GM19463 (cell line): ENCODE data around the gene ZNF624.
A peak's percentile ranks its signal among the peaks of the same experiment; 100 is the strongest.

Experiments used
- ATAC-seq: cut with Tn5 transposase; IDR thresholded peaks from one replicate; pipeline ENCODE4 v1.9.1; 2021; ENCODE audit warnings: mild to moderate bottlenecking, moderate library complexity; ENCODE audit not compliant: unreplicated experiment

The ZNF624 gene

DNA sequence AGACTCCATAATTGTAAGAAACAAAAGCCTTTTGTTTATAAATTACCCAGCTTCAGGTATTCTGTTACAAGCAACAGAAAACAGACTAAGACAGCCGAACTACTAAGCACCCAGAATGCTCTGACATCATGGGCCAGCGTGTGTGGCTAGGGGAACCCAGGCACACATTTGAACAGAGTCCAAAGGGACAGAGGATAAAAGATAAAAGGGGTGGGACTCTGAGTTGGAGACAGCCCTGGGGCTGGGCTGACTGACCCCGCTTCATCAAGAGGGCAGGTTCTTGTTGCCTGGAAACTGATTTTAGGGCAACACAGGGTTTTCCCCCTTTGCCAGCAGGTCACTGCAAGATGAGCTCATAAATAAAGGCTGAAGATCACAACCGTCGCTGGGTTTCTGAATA, 54.1 kb downstream of the ZNF624 start:
- ATAC-seq = no peak

DNA sequence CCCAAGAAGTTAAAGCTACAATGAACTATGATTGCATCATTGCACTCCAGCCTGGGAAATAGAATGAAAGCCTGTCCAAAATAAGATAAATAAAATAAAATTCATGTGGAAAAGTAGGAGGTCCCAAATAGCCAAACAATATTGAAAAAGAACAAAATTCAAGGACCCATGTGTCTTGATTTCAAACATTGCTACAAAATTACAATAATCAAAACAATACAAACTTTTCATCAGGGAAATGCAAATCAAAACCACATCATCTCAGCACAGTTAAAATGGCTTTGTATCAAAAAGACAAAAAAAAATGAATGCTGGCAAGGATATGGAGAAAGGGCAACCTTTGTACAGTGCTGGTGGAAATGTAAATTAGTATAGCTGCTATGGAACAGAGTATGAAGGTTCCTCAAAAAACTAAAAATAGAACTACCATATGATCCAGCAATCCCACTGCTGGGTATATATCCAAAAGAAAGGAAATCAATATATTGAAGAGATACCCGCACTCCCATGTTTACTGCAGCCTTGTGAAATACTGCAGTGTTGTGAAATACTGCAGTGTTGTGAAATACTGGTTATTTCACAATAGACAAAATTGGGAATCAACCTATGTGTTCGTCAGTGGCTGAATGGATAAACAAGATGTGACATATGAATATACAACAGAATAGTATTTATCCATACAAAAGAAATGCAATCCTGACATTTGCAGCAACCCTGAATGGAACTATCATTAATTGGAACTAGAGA, 60.1 kb downstream of the ZNF624 start:
- no peak for ATAC-seq

DNA sequence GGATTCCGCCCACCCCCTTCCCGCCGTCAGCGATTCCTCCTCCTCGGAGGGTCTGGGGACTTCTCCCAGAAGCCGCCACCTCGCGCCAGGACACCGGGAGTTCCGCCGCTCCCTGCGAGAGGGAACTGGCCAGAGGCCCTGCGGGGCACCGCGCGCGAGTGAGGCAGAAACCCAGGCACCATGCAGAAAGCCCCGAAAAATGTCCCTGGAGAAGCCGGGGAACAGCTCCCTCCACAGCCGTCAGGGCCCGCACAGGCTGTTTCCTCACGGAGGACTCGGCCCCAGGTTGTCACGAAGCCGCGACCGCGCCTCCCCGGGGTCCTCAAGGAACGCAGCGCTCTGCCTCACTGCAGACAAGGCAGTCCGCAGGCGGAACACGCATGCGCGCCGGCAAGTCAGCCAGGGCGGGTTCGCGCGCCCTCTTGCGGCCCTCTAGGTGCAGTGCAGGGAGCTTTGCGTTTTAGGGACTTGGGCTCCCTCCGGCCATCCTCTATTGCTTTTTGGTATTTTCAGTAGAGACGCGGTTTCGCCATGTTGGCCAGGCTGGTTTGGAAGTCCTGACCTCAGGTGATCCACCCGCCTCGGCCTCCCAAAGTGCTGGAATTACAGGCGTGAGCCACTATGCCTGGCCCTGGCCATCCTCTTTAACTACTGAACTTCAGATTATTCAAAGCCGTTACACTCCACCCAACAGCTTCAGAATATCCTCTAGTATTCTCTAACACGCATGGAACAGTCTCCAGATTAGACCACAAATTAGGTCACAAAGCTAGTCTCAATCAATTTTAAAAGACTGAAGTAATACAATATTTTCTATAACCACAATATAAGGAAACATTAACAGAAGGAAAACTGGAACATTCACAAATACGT, 64.3 kb downstream of the ZNF624 start:
- ATAC-seq = peak; percentile 66

DNA sequence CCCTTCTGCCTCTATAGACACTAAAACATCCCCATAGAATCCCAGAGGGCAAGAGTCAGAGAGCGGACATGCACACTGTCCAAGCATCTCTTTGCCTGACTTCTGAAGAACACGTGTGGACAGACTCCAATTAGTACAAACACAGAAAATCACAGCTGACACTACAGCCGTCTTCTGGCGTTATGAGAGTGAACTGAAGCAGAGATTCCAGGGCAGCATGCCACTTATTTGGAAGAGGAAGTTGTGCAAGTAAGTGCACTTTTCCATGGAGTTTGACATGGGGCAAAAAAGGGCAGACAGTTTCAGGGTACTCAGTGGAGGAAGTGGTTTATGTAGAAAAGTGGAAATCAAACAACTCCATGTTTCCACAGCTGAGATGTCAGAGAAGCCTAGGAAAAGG, 67.9 kb downstream of the ZNF624 start:
- ATAC-seq = no peak

DNA sequence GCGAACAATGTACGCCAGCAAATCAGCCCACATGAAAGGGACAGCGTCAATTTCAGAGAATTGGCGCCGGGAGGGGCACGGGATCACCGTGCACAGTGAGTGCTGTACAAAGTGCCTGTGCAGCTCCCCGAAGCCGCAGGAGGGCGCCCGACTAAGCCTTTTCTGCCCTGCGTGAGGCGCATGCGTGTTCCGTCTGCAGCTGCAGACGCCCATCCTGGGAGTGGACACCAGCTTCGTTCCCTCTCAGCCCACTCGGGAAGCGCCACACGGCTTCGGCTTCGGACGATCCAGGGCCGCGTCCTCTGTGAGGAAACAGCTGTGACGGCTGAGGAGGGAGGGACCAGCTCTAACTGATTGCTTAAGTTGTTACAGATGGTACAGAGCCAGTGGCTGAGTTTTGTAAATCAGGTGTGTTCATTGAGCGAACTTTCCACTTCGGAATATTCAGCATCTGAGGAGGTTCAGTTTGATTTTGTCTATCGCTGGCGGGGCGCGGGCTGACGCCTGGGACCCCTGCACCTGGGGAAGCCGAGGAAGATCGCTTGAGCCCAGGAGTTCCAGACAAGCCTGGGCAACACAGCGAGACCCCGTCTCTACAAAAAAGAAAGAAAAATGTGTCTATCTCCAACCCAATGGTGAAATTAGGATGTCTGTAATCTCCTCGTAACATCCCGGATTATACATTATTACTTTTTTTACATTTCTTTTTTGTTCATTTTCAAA, 69.2 kb downstream of the ZNF624 start:
- no peak for ATAC-seq

DNA sequence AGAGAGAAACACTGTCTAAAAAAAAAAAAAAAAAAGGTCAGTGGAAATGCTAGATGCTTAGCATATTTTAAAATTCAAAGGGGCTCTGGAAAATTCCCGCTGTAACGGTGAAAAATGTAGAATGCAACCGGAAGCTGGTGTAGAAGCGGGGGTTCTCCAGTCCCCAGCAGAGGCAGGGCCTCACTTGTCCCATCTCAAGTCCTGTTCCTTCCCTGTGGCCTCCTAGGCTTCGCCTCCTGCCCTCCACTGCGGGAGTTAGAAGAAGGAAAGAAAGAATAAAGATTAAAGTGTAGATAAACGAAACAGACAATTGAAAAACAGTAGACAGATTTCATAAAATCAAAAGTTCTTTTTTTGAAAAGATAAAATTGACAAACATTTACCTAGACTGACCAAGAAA, 69.9 kb downstream of the ZNF624 start:
- no peak for ATAC-seq

DNA sequence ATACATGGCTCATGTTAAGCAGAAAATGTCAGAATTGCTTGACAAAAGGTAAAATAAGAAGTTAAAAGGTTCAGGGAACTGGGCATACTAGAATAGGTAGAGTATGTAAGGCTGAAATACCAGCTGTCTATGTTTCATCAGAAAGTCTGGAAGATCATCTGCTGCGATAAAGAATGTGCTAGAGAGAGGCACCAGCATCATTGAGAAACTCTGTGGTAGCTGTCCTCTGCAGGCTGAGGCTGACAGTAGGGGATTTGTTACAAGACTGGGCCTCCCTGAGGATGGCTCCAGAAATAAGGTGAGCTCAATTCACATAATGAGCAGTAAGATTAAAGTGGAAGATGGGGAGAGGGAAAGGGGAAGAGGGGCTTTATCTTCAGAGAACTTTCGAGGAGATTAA, 80.2 kb downstream of the ZNF624 start:
- ATAC-seq = no peak
